ENCODE data around the gene WBP2.

WBP2 gene

GRCh38 chr17:75835654-75835987 is 19.5 kb downstream of the WBP2 start:
- CTCF ChIA-PET = no interaction called here

GRCh38 chr17:75834928-75835653 is 20.0 kb downstream of the WBP2 start:
- no peak overlapping the region for H3K27ac ChIP-seq (ENCODE audit: extremely low read depth, low read depth, low read length)
- TF ChIP-seq KLF9 (tag by site-specific recombination; IDR thresholded peaks at IDR 0.05; ENCODE audit: low read depth) (peak; percentile 41; the same call in 1 of the 2 replicates), FEZF1 (tag by site-specific recombination; IDR thresholded peaks at IDR 0.05) (no peak)
- H3K4me1 ChIP-seq (ENCODE audit: control insufficient read depth, insufficient read depth, low read length) = no peaks in the 10 kb centered on the region
- ChIA-PET POLR2A (interaction anchor here (1.0 to 1.3 kb wide), 2 partner anchors 55 kb away, joined by 4 read pairs; no protein-coding TSS in a partner anchor), CTCF (no interaction called here)
- H3K4me3 ChIP-seq (ENCODE audit: low read depth, low read length) = no peak overlapping the region
- H3K36me3 ChIP-seq (ENCODE audit: control insufficient read depth in 2 of 2, insufficient read depth in 1 of 2, low read length in 2 of 2) = no peaks in the 10 kb centered on the region
- no peaks in the 10 kb centered on the region for H3K9me3 ChIP-seq (ENCODE audit: control insufficient read depth, insufficient read depth, low read depth, low read length)

More at GRCh38 chr17:75835654-75835987, 19.5 kb downstream of the WBP2 start:
- Histone ChIP-seq H3K4me3 (ENCODE audit: low read depth, low read length) (no peak overlapping the region), H3K27ac (ENCODE audit: extremely low read depth, low read depth, low read length) (no peak overlapping the region), H3K4me1 (ENCODE audit: control insufficient read depth, insufficient read depth, low read length) (no peaks in the 10 kb centered on the region), H3K36me3 (ENCODE audit: control insufficient read depth in 2 of 2, insufficient read depth in 1 of 2, low read length in 2 of 2) (no peaks in the 10 kb centered on the region), H3K9me3 (ENCODE audit: control insufficient read depth, insufficient read depth, low read depth, low read length) (no peaks in the 10 kb centered on the region)
- POLR2A ChIA-PET = interaction anchor here (1.0 kb wide), 1 partner anchor 56 kb away, joined by 4 read pairs; no protein-coding TSS in a partner anchor
- TF ChIP-seq ZFP69B (tag by site-specific recombination; IDR thresholded peaks at IDR 0.05) = 0 out of 2 replicates have a peak, but pooled peaks have one; percentile 38
- no peak for TF ChIP-seq ZNF580 (tag by site-specific recombination; IDR thresholded peaks at IDR 0.05)

- Histone ChIP-seq H3K27ac (ENCODE audit: extremely low read depth, low read depth, low read length) (no peak overlapping the region), H3K36me3 (ENCODE audit: control insufficient read depth in 2 of 2, insufficient read depth in 1 of 2, low read length in 2 of 2) (no peaks in the 10 kb centered on the region), H3K4me3 (ENCODE audit: low read depth, low read length) (no peak overlapping the region), H3K4me1 (ENCODE audit: control insufficient read depth, insufficient read depth, low read length) (no peaks in the 10 kb centered on the region), H3K9me3 (ENCODE audit: control insufficient read depth, insufficient read depth, low read depth, low read length) (no peaks in the 10 kb centered on the region)
- ChIA-PET POLR2A (interaction anchor here (1.3 kb wide), 1 partner anchor 54 kb away, joined by 4 read pairs; no protein-coding TSS in a partner anchor), CTCF (interaction anchor here (1.1 kb wide), 1 partner anchor 14 kb away, joined by 3 read pairs; no protein-coding TSS in a partner anchor)
- TF ChIP-seq ZNF600 (tag by site-specific recombination; IDR thresholded peaks at IDR 0.05) (0 out of 2 replicates have a peak, but pooled peaks have one; percentile 52), ZNF280D (tag by site-specific recombination; IDR thresholded peaks at IDR 0.05) (no peak), REST (tag by site-specific recombination; IDR thresholded peaks at IDR 0.05) (no peak), ZNF544 (tag by site-specific recombination; IDR thresholded peaks at IDR 0.05) (no peak), ZNF571 (tag by site-specific recombination; IDR thresholded peaks at IDR 0.05) (no peak), ZNF24 (tag by site-specific recombination; IDR thresholded peaks at IDR 0.05) (no peak), SCRT1 (tag by site-specific recombination; IDR thresholded peaks at IDR 0.05; ENCODE audit: borderline replicate concordance) (peak; percentile 68; the same call in 1 of the 2 replicates), SCRT2 (tag by site-specific recombination; IDR thresholded peaks at IDR 0.05) (peak; percentile 84), ZNF76 (tag by site-specific recombination; IDR thresholded peaks at IDR 0.05; ENCODE audit: borderline replicate concordance, low read depth) (no peak)
Observed at GRCh38 chr17:75834279-75834920, 20.7 kb downstream of the WBP2 start.

All from HEK293 (cell line).